ENCODE results near the gene MMP8.
"Not testable (repeated sequence)": the region's sequence is repeated elsewhere in the genome, so short reads cannot be mapped to it uniquely, and the experiment has no call there.

DNA sequence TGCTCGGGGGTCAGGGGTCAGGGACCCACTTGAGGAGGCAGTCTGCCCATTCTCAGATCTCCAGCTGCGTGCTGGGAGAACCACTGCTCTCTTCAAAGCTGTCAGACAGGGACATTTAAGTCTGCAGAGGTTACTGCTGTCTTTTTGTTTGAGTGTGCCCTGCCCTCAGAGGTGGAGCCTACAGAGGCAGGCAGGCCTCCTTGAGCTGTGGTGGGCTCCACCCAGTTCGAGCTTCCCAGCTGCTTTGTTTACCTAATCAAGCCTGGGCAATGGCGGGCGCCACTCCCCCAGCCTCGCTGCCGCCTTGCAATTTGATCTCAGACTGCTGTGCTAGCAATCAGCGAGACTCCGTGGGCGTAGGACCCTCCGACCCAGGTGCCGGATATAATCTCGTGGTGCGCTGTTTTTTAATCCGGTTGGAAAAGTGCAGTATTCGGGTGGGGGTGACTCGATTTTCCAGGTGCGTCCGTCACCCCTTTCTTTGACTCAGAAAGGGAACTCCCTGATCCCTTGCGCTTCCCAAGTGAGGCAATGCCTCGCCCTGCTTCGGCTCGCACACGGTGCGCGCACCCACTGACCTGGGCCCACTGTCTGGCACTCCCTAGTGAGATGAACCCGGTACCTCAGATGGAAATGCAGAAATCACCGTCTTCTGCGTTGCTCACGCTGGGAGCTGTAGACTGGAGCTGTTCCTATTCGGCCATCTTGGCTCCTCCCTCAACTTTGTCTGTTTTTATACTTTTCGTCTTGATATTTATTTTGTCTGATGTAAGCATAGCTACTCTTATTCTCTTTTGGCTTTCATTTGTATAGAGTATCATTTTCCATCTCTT lies 22.2 kb upstream of the MMP8 start:
- TF ChIP-seq, protein P1, sequence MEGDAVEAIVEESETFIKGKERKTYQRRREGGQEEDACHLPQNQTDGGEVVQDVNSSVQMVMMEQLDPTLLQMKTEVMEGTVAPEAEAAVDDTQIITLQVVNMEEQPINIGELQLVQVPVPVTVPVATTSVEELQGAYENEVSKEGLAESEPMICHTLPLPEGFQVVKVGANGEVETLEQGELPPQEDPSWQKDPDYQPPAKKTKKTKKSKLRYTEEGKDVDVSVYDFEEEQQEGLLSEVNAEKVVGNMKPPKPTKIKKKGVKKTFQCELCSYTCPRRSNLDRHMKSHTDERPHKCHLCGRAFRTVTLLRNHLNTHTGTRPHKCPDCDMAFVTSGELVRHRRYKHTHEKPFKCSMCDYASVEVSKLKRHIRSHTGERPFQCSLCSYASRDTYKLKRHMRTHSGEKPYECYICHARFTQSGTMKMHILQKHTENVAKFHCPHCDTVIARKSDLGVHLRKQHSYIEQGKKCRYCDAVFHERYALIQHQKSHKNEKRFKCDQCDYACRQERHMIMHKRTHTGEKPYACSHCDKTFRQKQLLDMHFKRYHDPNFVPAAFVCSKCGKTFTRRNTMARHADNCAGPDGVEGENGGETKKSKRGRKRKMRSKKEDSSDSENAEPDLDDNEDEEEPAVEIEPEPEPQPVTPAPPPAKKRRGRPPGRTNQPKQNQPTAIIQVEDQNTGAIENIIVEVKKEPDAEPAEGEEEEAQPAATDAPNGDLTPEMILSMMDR (IDR thresholded peaks at IDR 0.05), result not testable (repeated sequence)
- TF ChIP-seq POLR2A, POLR2AphosphoS5 (IDR thresholded peaks at IDR 0.05): not testable (repeated sequence)

All from prostate gland (tissue), 2 donors.